Tibial artery (tissue), 4 donors: ENCODE measurements around the gene ELP4.

Experiments
- DNase-seq, 2 donors: peaks; one replicate each; pipeline ENCODE4 v3.0.0-alpha.2; 2019
- H3K27ac ChIP-seq, 2 donors: fragments of 200-600 bp; sonication (generic) in 1 of 2; 1 replicate in 1 of 2; 2 replicates in 1 of 2; pipeline ENCODE4 v1.5.1; 2018 to 2019; ENCODE audit warnings: mild to moderate bottlenecking in 1 of 2
- H3K27me3 ChIP-seq, 2 donors: fragments of 200-600 bp; sonication (generic) in 1 of 2; one replicate each; pipeline versions ENCODE4 v1.5.1 to v1.6.0; 2016 to 2019
- H3K36me3 ChIP-seq, 3 donors: fragments of 200-600 bp; sonication (generic) in 2 of 3; one replicate each; pipeline ENCODE4 v1.5.1; 2016 to 2019; ENCODE audit warnings: mild to moderate bottlenecking in 2 of 3
- H3K4me1 ChIP-seq, 4 donors: fragments of 200-600 bp; sonication (generic) in 2 of 4; 1 replicate in 3 of 4; 2 replicates in 1 of 4; pipeline ENCODE4 v1.5.1; 2016 to 2019
- H3K4me3 ChIP-seq, 2 donors: fragments of 200-600 bp; sonication (generic) in 1 of 2; 1 replicate in 1 of 2; 2 replicates in 1 of 2; pipeline ENCODE4 v1.5.1; 2018 to 2019; ENCODE audit warnings: mild to moderate bottlenecking in 2 of 2
- H3K9me3 ChIP-seq, 3 donors: fragments of 200-600 bp; sonication (generic) in 1 of 3; one replicate each; pipeline ENCODE4 v1.5.1; 2016 to 2019
- intact Hi-C: fragments of 100-400 bp; cut with DNase I; formaldehyde crosslinking; loops from one replicate; pipeline ENCODE4 v1.15.0; 2023; ENCODE audit warnings: low total_unique reads
- TF ChIP-seq, protein P1 (sequence below), 2 experiments: fragments of 200-600 bp in 1 of 2; fragments of 450-650 bp in 1 of 2; IDR thresholded peaks; one replicate each; pipeline ENCODE4 v1.5.1; 2017 to 2019; ENCODE audit warnings: antibody characterized with exemption in 2 of 2, mild to moderate bottlenecking in 1 of 2, moderate library complexity in 1 of 2

Gene ELP4

DNA sequence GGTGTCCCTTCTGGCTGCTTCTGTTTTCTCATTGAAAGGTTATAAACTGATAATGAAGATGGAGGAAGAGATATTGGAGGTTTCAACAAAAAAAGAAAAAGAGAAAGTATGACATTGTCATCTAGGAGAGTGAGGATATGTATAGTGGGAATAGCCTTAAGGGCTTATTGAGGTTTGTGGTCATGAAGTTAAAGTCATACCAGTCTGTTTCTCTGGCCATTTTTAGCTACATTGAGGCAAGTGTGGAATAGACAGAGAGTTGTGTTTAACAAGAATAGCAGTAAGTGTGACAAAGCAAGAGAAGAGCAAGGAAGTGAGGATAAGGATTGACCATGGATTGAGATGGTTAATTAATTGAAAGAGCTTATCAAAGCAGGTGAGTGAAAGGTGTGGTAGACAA is 110.4 kb downstream of the ELP4 start:
- no peaks in the 10 kb centered on the region for H3K4me1 ChIP-seq
- no peak for DNase-seq
- no peaks in the 10 kb centered on the region for H3K9me3 ChIP-seq
- no peak overlapping the region for H3K27ac ChIP-seq
- no peaks in the 10 kb centered on the region for H3K27me3 ChIP-seq
- H3K36me3 ChIP-seq, result peaks cover 0 to 4% (median 0%) of the 10 kb centered on the region in 3 donors
- TF ChIP-seq, protein P1, sequence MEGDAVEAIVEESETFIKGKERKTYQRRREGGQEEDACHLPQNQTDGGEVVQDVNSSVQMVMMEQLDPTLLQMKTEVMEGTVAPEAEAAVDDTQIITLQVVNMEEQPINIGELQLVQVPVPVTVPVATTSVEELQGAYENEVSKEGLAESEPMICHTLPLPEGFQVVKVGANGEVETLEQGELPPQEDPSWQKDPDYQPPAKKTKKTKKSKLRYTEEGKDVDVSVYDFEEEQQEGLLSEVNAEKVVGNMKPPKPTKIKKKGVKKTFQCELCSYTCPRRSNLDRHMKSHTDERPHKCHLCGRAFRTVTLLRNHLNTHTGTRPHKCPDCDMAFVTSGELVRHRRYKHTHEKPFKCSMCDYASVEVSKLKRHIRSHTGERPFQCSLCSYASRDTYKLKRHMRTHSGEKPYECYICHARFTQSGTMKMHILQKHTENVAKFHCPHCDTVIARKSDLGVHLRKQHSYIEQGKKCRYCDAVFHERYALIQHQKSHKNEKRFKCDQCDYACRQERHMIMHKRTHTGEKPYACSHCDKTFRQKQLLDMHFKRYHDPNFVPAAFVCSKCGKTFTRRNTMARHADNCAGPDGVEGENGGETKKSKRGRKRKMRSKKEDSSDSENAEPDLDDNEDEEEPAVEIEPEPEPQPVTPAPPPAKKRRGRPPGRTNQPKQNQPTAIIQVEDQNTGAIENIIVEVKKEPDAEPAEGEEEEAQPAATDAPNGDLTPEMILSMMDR (IDR thresholded peaks at IDR 0.05), result no peak
- intact Hi-C loops, result no loop called here
- no peak overlapping the region for H3K4me3 ChIP-seq

DNA sequence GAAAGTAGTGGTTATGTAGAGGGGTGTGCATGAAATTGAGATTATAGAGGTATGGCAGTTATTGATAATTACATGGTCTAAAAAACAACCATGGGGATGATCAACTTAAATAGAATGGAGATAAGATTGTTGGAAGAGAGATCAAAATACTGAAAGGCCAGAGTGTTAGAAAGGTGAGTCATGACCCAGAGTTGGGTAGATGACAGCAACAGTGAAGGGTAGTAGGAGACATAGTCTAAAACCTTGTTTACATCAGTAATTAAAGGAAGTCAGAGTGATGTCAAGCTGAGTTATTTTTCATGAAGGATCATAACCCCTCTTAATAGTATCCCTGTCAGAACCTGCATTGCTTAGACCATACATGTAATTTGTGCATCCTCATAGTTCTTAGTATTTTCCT is 110.9 kb downstream of the ELP4 start:
- DNase-seq, result no peak
- H3K27ac ChIP-seq, result no peak overlapping the region
- peaks cover 0 to 4% (median 0%) of the 10 kb centered on the region in 3 donors for H3K36me3 ChIP-seq
- TF ChIP-seq, protein P1 (IDR thresholded peaks at IDR 0.05), result no peak
- no peaks in the 10 kb centered on the region for H3K9me3 ChIP-seq
- H3K4me1 ChIP-seq, result no peaks in the 10 kb centered on the region
- H3K4me3 ChIP-seq, result no peak overlapping the region
- intact Hi-C loops, result no loop called here
- H3K27me3 ChIP-seq, result no peaks in the 10 kb centered on the region

- intact Hi-C loops, result no loop called here
- TF ChIP-seq, protein P1 (IDR thresholded peaks at IDR 0.05), result no peak
Observed at GRCh38 chr11:31625868-31626267, 116.3 kb downstream of the ELP4 start.

GRCh38 chr11:31628111-31628510 is 118.5 kb downstream of the ELP4 start:
- TF ChIP-seq, protein P1 (IDR thresholded peaks at IDR 0.05), result no peak
- DNase-seq, result no peak
- Histone ChIP-seq H3K27me3 (no peaks in the 10 kb centered on the region), H3K4me3 (no peak overlapping the region), H3K27ac (no peak overlapping the region), H3K4me1 (no peaks in the 10 kb centered on the region), H3K36me3 (peaks cover 0 to 6% (median 0%) of the 10 kb centered on the region in 3 donors), H3K9me3 (no peaks in the 10 kb centered on the region)
- intact Hi-C loops, result no loop called here

More at GRCh38 chr11:31625868-31626267, 116.3 kb downstream of the ELP4 start:
- Histone ChIP-seq H3K36me3 (no peaks in the 10 kb centered on the region), H3K4me1 (no peaks in the 10 kb centered on the region), H3K4me3 (no peak overlapping the region), H3K27ac (no peak overlapping the region), H3K9me3 (no peaks in the 10 kb centered on the region), H3K27me3 (no peaks in the 10 kb centered on the region)
- DNase-seq, result no peak

GRCh38 chr11:31636983-31637382 is 127.4 kb downstream of the ELP4 start:
- no peak overlapping the region for H3K27ac ChIP-seq
- H3K4me3 ChIP-seq, result no peak overlapping the region
- no peaks in the 10 kb centered on the region for H3K4me1 ChIP-seq
- H3K27me3 ChIP-seq, result no peaks in the 10 kb centered on the region
- no peaks in the 10 kb centered on the region for H3K9me3 ChIP-seq
- TF ChIP-seq, protein P1 (IDR thresholded peaks at IDR 0.05), result no peak
- peaks cover 0 to 6% (median 0%) of the 10 kb centered on the region in 3 donors for H3K36me3 ChIP-seq
- intact Hi-C loops, result no loop called here
- DNase-seq, result no peak

- Histone ChIP-seq H3K27ac (no peak overlapping the region), H3K4me1 (peaks cover 0 to 1% (median under 1%) of the 10 kb centered on the region in 4 donors), H3K4me3 (no peak overlapping the region), H3K36me3 (no peaks in the 10 kb centered on the region), H3K27me3 (no peaks in the 10 kb centered on the region), H3K9me3 (no peaks in the 10 kb centered on the region)
- intact Hi-C loops, result no loop called here
- no peak for DNase-seq
- TF ChIP-seq, protein P1 (IDR thresholded peaks at IDR 0.05), result no peak
Observed at GRCh38 chr11:31640611-31641010, 131.0 kb downstream of the ELP4 start.
